ENCODE measurements around the gene KSR1.
A peak's percentile ranks its signal among the peaks of the same experiment; 100 is the strongest.

The KSR1 gene

GRCh38 chr17:27595208-27595607, 139.0 kb downstream of the KSR1 start:
- Mint-ChIP-seq H3K27ac (no peak overlapping the region), H3K27me3 (no peaks in the 10 kb centered on the region), H3K4me1 (ENCODE audit: low read depth) (peaks cover 10% of the 10 kb centered on the region), H3K36me3 (ENCODE audit: low read depth) (peaks cover 45% of the 10 kb centered on the region), H3K4me3 (no peak overlapping the region), H3K9me3 (no peaks in the 10 kb centered on the region)

- Mint-ChIP-seq H3K27me3 (no peaks in the 10 kb centered on the region), H3K27ac (no peak overlapping the region), H3K4me3 (no peak overlapping the region), H3K9me3 (no peaks in the 10 kb centered on the region), H3K36me3 (ENCODE audit: low read depth) (peaks cover 50% of the 10 kb centered on the region), H3K4me1 (ENCODE audit: low read depth) (peaks cover 10% of the 10 kb centered on the region)
These were observed 139.8 kb downstream of the KSR1 start for GRCh38 chr17:27596096-27596495.

DNA sequence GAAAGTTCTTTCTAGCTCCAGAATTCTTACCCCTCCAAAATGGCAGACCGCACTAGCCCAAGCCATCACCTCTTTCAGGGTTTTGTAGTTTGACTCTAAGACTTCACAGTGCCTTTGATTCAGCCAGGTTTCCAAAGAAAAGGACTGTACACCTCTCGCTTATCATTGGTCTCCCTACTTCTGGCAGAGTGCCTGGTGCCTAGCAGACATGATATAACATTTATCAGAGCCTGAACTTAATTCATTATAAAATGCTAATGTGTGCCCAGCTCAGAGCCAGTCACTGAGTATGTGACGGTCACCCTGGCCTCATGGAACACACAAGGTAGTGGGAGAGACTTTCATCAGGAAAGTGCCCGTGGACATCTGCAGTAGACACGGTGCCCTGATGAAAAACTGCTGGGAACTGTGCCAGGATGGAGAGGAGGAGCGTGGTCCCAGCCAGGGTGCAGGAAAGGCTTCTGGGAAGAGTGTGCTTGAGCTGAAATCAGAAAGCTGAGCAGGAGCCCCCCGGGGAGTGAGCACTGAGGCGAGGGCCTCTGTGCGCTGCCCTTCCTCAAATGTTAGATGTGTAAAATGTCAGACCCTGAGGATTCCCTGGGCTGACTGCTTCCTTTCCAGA, 140.4 kb downstream of the KSR1 start:
- Mint-ChIP-seq H3K4me1 (ENCODE audit: low read depth) (peaks cover 10% of the 10 kb centered on the region), H3K27ac (no peak overlapping the region), H3K9me3 (no peaks in the 10 kb centered on the region), H3K36me3 (ENCODE audit: low read depth) (peaks cover 55% of the 10 kb centered on the region), H3K27me3 (no peaks in the 10 kb centered on the region), H3K4me3 (no peak overlapping the region)

DNA sequence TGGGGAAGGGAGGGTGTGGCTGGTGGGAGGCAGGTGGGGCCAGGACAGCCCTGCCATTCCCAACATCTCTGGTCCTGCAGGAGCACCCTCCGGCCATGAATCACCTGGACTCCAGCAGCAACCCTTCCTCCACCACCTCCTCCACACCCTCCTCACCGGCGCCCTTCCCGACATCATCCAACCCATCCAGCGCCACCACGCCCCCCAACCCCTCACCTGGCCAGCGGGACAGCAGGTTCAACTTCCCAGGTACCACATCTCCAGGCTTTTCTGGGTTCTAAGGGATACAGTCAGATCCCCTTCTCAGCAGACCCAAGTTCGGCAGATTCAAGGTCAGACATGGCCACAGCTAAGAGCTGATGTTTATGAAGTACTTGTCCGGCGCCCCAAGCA, 140.9 kb downstream of the KSR1 start:
- Mint-ChIP-seq H3K4me3 (no peak overlapping the region), H3K9me3 (no peaks in the 10 kb centered on the region), H3K27ac (peak overlapping the region; percentile 31), H3K36me3 (ENCODE audit: low read depth) (peaks cover 59% of the 10 kb centered on the region), H3K4me1 (ENCODE audit: low read depth) (peaks cover 10% of the 10 kb centered on the region), H3K27me3 (no peaks in the 10 kb centered on the region)

DNA sequence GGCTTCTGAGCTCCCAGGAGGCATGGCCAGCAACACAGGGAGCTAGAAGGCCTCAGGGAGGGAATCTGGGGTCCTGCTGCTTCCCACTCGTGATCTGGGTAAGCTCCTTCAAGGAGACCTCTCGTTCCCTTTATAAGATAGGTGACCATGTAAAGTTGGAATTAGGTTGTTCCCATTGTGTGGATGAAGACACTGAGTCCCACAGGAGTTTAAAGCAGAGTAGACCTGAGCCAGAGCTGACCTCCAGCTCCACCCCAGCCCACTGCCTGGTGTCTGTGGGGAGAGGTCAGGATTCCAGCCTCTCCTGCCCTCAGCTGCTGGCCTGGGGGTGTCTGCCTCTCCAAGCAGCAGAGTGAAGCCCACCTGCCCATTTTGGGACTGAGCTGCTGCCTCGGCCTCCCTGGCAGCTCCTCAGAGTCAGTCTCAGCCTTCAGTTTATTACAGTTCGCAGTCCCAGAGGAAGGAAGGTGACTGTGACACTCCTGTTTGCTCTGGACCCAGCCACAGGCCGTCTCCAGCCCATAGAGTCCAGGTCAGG, 141.6 kb downstream of the KSR1 start:
- peaks cover 10% of the 10 kb centered on the region for H3K4me1 Mint-ChIP-seq (ENCODE audit: low read depth)
- peak overlapping the region; percentile 31 for H3K27ac Mint-ChIP-seq
- no peaks in the 10 kb centered on the region for H3K27me3 Mint-ChIP-seq
- peaks cover 54% of the 10 kb centered on the region for H3K36me3 Mint-ChIP-seq (ENCODE audit: low read depth)
- H3K9me3 Mint-ChIP-seq = no peaks in the 10 kb centered on the region
- H3K4me3 Mint-ChIP-seq = no peak overlapping the region

- H3K27ac Mint-ChIP-seq = no peak overlapping the region
- no peaks in the 10 kb centered on the region for H3K27me3 Mint-ChIP-seq
- H3K4me3 Mint-ChIP-seq = no peak overlapping the region
- H3K36me3 Mint-ChIP-seq (ENCODE audit: low read depth) = peaks cover 49% of the 10 kb centered on the region
- H3K4me1 Mint-ChIP-seq (ENCODE audit: low read depth) = peaks cover 14% of the 10 kb centered on the region
- H3K9me3 Mint-ChIP-seq = no peaks in the 10 kb centered on the region
These were observed 142.2 kb downstream of the KSR1 start for GRCh38 chr17:27598337-27599050.

DNA sequence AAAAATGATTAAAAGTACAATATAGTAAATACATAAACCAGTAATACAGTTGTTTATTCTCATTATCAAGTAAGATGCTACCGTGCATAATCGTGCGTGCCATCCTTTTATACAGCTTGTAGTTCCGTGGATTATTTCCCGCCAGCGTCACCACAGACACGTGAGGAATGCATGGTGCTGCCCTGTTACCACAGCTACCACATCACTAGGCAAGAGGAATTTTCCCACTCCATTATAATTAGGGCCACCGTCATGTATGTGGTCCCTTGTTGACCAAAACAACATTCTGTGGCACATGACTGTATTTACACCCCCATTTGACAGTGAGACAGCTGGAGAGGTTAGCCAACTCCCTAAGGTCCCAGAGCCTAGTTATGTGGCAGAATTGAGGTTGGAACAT, 144.2 kb downstream of the KSR1 start:
- Mint-ChIP-seq H3K27ac (no peak overlapping the region), H3K4me1 (ENCODE audit: low read depth) (peaks cover 7% of the 10 kb centered on the region), H3K9me3 (no peaks in the 10 kb centered on the region), H3K27me3 (no peaks in the 10 kb centered on the region), H3K4me3 (no peak overlapping the region), H3K36me3 (ENCODE audit: low read depth) (peaks cover 51% of the 10 kb centered on the region)

- no peaks in the 10 kb centered on the region for H3K27me3 Mint-ChIP-seq
- H3K4me3 Mint-ChIP-seq = no peak overlapping the region
- H3K4me1 Mint-ChIP-seq (ENCODE audit: low read depth) = peaks cover 7% of the 10 kb centered on the region
- peaks cover 53% of the 10 kb centered on the region for H3K36me3 Mint-ChIP-seq (ENCODE audit: low read depth)
- no peak overlapping the region for H3K27ac Mint-ChIP-seq
- H3K9me3 Mint-ChIP-seq = no peaks in the 10 kb centered on the region
These were observed 145.1 kb downstream of the KSR1 start for GRCh38 chr17:27601069-27601974.

DNA sequence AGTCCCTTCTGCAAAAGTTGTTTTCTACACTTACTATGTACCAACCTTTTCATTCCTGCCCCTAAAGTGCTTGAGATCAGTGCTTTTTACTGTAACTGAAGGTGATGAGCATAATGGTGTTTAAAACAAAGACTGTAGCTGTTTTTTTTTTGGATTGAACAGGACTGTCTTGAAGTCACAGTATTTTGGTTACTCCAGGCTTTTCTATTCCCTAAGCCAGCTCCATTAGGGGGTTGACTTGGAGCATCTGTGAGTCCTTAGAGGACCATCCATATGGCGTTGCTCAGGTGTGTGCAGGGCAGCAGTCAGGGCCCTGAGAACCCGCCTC, 145.7 kb downstream of the KSR1 start:
- Mint-ChIP-seq H3K9me3 (no peaks in the 10 kb centered on the region), H3K4me3 (no peak overlapping the region), H3K27me3 (no peaks in the 10 kb centered on the region), H3K4me1 (ENCODE audit: low read depth) (peaks cover 7% of the 10 kb centered on the region), H3K27ac (no peak overlapping the region), H3K36me3 (ENCODE audit: low read depth) (peaks cover 52% of the 10 kb centered on the region)

GRCh38 chr17:27602721-27603420, 146.6 kb downstream of the KSR1 start:
- H3K9me3 Mint-ChIP-seq = no peaks in the 10 kb centered on the region
- peaks cover 7% of the 10 kb centered on the region for H3K4me1 Mint-ChIP-seq (ENCODE audit: low read depth)
- no peak overlapping the region for H3K27ac Mint-ChIP-seq
- H3K36me3 Mint-ChIP-seq (ENCODE audit: low read depth) = peaks cover 56% of the 10 kb centered on the region
- no peak overlapping the region for H3K4me3 Mint-ChIP-seq
- H3K27me3 Mint-ChIP-seq = no peaks in the 10 kb centered on the region

DNA sequence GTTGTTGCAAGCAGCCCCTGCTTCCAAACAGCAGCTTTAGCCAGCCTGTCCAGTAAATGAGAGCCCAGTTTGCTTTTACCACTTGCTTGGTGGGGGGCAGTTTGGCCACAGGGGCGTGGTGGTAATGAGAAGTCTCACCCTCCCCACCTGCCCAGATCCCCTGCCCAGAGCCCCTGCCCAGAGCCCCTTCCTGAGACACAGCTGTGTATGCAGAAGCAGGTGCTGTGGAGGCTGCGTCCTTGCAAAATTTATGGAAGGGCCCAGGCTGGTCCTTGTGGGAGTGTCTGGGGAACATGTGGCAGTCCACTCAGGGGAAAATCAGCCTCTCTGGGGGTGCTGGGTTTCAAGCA, 147.1 kb downstream of the KSR1 start:
- H3K36me3 Mint-ChIP-seq (ENCODE audit: low read depth) = peaks cover 61% of the 10 kb centered on the region
- H3K4me1 Mint-ChIP-seq (ENCODE audit: low read depth) = peaks cover 10% of the 10 kb centered on the region
- no peak overlapping the region for H3K4me3 Mint-ChIP-seq
- no peaks in the 10 kb centered on the region for H3K27me3 Mint-ChIP-seq
- H3K9me3 Mint-ChIP-seq = no peaks in the 10 kb centered on the region
- no peak overlapping the region for H3K27ac Mint-ChIP-seq

- H3K36me3 Mint-ChIP-seq (ENCODE audit: low read depth) = peaks cover 66% of the 10 kb centered on the region
- no peak overlapping the region for H3K27ac Mint-ChIP-seq
These were observed 147.9 kb downstream of the KSR1 start for GRCh38 chr17:27603880-27604794.

DNA sequence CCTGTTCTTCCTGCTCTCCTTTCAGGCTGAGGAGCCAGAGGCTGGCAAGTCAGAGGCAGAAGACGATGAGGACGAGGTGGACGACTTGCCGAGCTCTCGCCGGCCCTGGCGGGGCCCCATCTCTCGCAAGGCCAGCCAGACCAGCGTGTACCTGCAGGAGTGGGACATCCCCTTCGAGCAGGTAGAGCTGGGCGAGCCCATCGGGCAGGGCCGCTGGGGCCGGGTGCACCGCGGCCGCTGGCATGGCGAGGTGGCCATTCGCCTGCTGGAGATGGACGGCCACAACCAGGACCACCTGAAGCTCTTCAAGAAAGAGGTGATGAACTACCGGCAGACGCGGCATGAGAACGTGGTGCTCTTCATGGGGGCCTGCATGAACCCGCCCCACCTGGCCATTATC, 149.2 kb downstream of the KSR1 start:
- Mint-ChIP-seq H3K4me3 (no peak overlapping the region), H3K36me3 (ENCODE audit: low read depth) (peaks cover 72% of the 10 kb centered on the region), H3K9me3 (no peaks in the 10 kb centered on the region), H3K27ac (no peak overlapping the region), H3K4me1 (ENCODE audit: low read depth) (peaks cover 11% of the 10 kb centered on the region), H3K27me3 (no peaks in the 10 kb centered on the region)

More at GRCh38 chr17:27603880-27604794, 147.9 kb downstream of the KSR1 start:
- H3K27me3 Mint-ChIP-seq = no peaks in the 10 kb centered on the region
- no peak overlapping the region for H3K4me3 Mint-ChIP-seq
- peaks cover 14% of the 10 kb centered on the region for H3K4me1 Mint-ChIP-seq (ENCODE audit: low read depth)
- H3K9me3 Mint-ChIP-seq = no peaks in the 10 kb centered on the region

Data from stimulated activated naive CD8-positive, alpha-beta T cell treated with anti-CD3 and anti-CD28 coated beads, Interleukin-15, Interleukin-2, amounts not matched to agents 100 ng/mL and 50 ng/mL, for 24 hours (primary cell).